ENCODE measurements around the gene GGT6. TPM values are rescaled to one million over a fixed set of nuclear protein-coding genes. Genes with fewer than 3 reads are reported as not detected.

Gene GGT6
- total RNA-seq, 1 experiment from 2014 or later: not detected

- no peak for DNase-seq (ENCODE audit: low read depth)
Measured at GRCh38 chr17:4576729-4577322, 16.4 kb upstream of the GGT6 start.

GRCh38 chr17:4576161-4576558 is 15.8 kb upstream of the GGT6 start:
- DNase-seq (ENCODE audit: low read depth): no peak

GRCh38 chr17:4574448-4575045 is 14.2 kb upstream of the GGT6 start:
- no peak for DNase-seq (ENCODE audit: low read depth)

GRCh38 chr17:4573669-4574068 is 13.3 kb upstream of the GGT6 start:
- DNase-seq (ENCODE audit: low read depth): no peak

GRCh38 chr17:4573115-4573514 is 12.7 kb upstream of the GGT6 start:
- no peak for DNase-seq (ENCODE audit: low read depth)

GRCh38 chr17:4572131-4572530 is 11.8 kb upstream of the GGT6 start:
- no peak for DNase-seq (ENCODE audit: low read depth)

- DNase-seq (ENCODE audit: low read depth): no peak
Measured at GRCh38 chr17:4569591-4569990, 9.2 kb upstream of the GGT6 start.

- DNase-seq (ENCODE audit: low read depth): peak; percentile 36
Measured at GRCh38 chr17:4566785-4567184, 6.4 kb upstream of the GGT6 start.

- peak; percentile 52 for DNase-seq (ENCODE audit: low read depth)
Measured at GRCh38 chr17:4565209-4566141, 5.1 kb upstream of the GGT6 start.

GRCh38 chr17:4562015-4562969 is 1.9 kb upstream of the GGT6 start:
- no peak for DNase-seq (ENCODE audit: low read depth)

- DNase-seq (ENCODE audit: low read depth): no peak
Measured at GRCh38 chr17:4560837-4561256, 470 bp upstream of the GGT6 start.

GRCh38 chr17:4559966-4560365 is 411 bp downstream of the GGT6 start:
- DNase-seq (ENCODE audit: low read depth): no peak

- DNase-seq (ENCODE audit: low read depth): no peak
Measured at GRCh38 chr17:4559139-4559791, 1.1 kb downstream of the GGT6 start.

- no peak for DNase-seq (ENCODE audit: low read depth)
Measured at GRCh38 chr17:4558347-4558971, 1.9 kb downstream of the GGT6 start.

- no peak for DNase-seq (ENCODE audit: low read depth)
Measured at GRCh38 chr17:4557626-4558346, 2.6 kb downstream of the GGT6 start.

- DNase-seq (ENCODE audit: low read depth): no peak
Measured at GRCh38 chr17:4556996-4557395, 3.4 kb downstream of the GGT6 start.

- DNase-seq (ENCODE audit: low read depth): no peak
Measured at GRCh38 chr17:4555873-4556759, 4.3 kb downstream of the GGT6 start.

GRCh38 chr17:4554997-4555799 is 5.2 kb downstream of the GGT6 start, which contains the start of gene MYBBP1A:
MYBBP1A (minus strand) TSS chr17:4555384; CDS start chr17:4555324, 60 bp downstream.
- peak; percentile 93 for DNase-seq (ENCODE audit: low read depth)

Data from HT1080 (cell line).